Measurements from ENCODE around the gene SUFU. TPM values are rescaled to one million over a fixed set of nuclear protein-coding genes. Genes with fewer than 3 reads are reported as not detected.

SUFU gene
- total RNA-seq, 3 donors from 2014 or later (not counting 1 experiment from before 2014, with no cell fraction given) = 8.2 to 13.0 (median 11.5) TPM

DNA sequence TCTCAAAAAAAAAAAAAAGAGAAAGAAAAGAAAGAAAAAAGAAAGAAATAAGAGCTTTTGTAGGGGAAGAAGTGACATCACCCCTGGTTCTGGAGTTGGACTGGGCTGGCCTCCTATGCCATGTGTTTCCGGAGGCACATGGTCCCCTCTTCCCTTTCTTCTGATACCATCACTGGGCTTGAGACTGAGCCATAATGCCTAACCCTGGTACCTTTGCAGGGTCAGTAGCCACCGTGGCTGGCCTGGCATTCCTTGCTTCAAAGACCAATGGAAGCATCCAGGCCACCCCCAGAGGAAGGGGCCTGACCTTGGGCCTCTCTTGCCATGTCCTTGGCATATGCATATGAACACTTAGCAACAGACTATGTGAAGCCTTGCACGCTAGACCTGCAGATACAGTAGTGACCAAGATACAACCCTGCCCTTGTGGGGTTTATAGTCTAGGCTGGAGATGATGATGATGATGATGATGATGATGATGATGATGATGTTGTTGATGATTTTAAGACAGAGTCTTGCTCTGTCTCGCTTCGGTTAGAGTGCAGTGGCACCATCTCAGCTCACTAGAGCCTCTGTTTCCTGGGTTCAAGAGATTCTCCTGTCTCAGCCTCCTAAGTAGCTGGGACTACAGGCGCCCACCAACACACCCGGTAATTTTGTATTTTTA, 31.8 kb downstream of the SUFU start:
- H3K27me3 ChIP-seq (ENCODE audit: control insufficient read depth, insufficient read depth, low read length) = no peaks in the 10 kb centered on the region
- peaks cover 3% of the 10 kb centered on the region for H3K36me3 ChIP-seq (ENCODE audit: control insufficient read depth, insufficient read depth, low read length)
- TF ChIP-seq, protein P1, sequence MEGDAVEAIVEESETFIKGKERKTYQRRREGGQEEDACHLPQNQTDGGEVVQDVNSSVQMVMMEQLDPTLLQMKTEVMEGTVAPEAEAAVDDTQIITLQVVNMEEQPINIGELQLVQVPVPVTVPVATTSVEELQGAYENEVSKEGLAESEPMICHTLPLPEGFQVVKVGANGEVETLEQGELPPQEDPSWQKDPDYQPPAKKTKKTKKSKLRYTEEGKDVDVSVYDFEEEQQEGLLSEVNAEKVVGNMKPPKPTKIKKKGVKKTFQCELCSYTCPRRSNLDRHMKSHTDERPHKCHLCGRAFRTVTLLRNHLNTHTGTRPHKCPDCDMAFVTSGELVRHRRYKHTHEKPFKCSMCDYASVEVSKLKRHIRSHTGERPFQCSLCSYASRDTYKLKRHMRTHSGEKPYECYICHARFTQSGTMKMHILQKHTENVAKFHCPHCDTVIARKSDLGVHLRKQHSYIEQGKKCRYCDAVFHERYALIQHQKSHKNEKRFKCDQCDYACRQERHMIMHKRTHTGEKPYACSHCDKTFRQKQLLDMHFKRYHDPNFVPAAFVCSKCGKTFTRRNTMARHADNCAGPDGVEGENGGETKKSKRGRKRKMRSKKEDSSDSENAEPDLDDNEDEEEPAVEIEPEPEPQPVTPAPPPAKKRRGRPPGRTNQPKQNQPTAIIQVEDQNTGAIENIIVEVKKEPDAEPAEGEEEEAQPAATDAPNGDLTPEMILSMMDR (IDR thresholded peaks at IDR 0.05) = no peak
- Mint-ChIP-seq H3K27me3 (ENCODE audit: low read depth in 2 of 2) (no peaks in the 10 kb centered on the region), H3K9me3 (no peaks in the 10 kb centered on the region), H3K4me1 (peaks cover 11 to 25% of the 10 kb centered on the region in 2 donors), H3K4me3 (no peak overlapping the region), H3K27ac (no peak overlapping the region), H3K36me3 (no peaks in the 10 kb centered on the region)
- no peaks in the 10 kb centered on the region for H3K9me3 ChIP-seq (ENCODE audit: control insufficient read depth, insufficient read depth, low read length)
- no peak overlapping the region for H3K4me3 ChIP-seq (ENCODE audit: low read length)
- peaks cover 6% of the 10 kb centered on the region for H3K4me1 ChIP-seq (ENCODE audit: control insufficient read depth, insufficient read depth, low read length)
- no peak overlapping the region for H3K27ac ChIP-seq (ENCODE audit: low read length)
- no peak for ATAC-seq
- intact Hi-C loops (cut with micrococcal nuclease) = no loop called here
- no peak for DNase-seq
- WGBS (ENCODE audit: insufficient coverage) = 95% methylated on average over 7 of the region's 7 CpGs

DNA sequence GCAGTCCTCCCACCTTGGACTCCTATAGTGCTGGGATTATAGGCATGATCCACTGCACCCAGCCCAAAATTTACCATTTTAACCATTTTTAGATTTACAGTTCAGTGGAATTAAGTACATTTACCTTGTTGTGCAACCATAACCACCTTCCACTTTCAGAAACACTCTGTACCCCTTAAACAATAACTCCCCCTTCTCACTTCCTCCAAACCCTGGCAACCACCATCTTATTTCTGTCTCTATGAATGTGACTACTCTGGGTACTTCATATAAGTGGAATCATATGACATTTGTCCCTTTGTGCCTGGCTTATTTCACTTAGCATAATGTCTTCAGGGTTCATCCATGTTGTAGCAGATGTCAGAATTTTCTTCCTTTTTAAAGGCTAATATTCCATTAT, 33.6 kb downstream of the SUFU start:
- peaks cover 3% of the 10 kb centered on the region for H3K36me3 ChIP-seq (ENCODE audit: control insufficient read depth, insufficient read depth, low read length)
- intact Hi-C loops (cut with micrococcal nuclease) = no loop called here
- DNase-seq = no peak
- no peaks in the 10 kb centered on the region for H3K9me3 ChIP-seq (ENCODE audit: control insufficient read depth, insufficient read depth, low read length)
- Mint-ChIP-seq H3K27ac (no peak overlapping the region), H3K9me3 (no peaks in the 10 kb centered on the region), H3K36me3 (no peaks in the 10 kb centered on the region), H3K4me1 (peaks cover 4 to 15% of the 10 kb centered on the region in 2 donors), H3K4me3 (no peak overlapping the region), H3K27me3 (ENCODE audit: low read depth in 2 of 2) (no peaks in the 10 kb centered on the region)
- no peak overlapping the region for H3K4me3 ChIP-seq (ENCODE audit: low read length)
- H3K4me1 ChIP-seq (ENCODE audit: control insufficient read depth, insufficient read depth, low read length) = no peaks in the 10 kb centered on the region
- no peak overlapping the region for H3K27ac ChIP-seq (ENCODE audit: low read length)
- no peaks in the 10 kb centered on the region for H3K27me3 ChIP-seq (ENCODE audit: control insufficient read depth, insufficient read depth, low read length)
- TF ChIP-seq, protein P1 (IDR thresholded peaks at IDR 0.05) = no peak
- no peak for ATAC-seq

DNA sequence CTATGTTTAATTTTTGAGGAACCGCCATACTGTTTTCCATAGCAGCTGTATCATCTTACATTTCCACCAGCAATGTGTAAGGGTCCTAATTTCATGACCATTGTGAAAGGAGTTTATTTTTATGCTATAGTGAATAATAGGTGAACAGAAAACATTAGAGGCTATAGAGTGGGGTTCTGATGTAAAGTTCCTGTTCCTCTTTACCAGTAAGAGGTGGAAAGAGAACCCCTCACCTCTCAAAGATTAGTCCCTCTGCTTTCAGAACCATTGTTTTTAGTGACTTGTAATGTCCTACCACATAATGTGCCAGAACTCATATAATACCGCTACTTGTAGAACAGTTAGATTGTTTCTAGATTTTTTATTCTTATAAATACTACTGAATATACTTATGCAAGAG, 34.2 kb downstream of the SUFU start:
- Histone ChIP-seq H3K4me1 (ENCODE audit: control insufficient read depth, insufficient read depth, low read length) (no peaks in the 10 kb centered on the region), H3K4me3 (ENCODE audit: low read length) (no peak overlapping the region), H3K36me3 (ENCODE audit: control insufficient read depth, insufficient read depth, low read length) (peaks cover 3% of the 10 kb centered on the region), H3K9me3 (ENCODE audit: control insufficient read depth, insufficient read depth, low read length) (no peaks in the 10 kb centered on the region), H3K27me3 (ENCODE audit: control insufficient read depth, insufficient read depth, low read length) (no peaks in the 10 kb centered on the region), H3K27ac (ENCODE audit: low read length) (no peak overlapping the region)
- Mint-ChIP-seq H3K36me3 (no peaks in the 10 kb centered on the region), H3K4me3 (no peak overlapping the region), H3K9me3 (no peaks in the 10 kb centered on the region), H3K4me1 (peaks cover 0 to 9% of the 10 kb centered on the region in 2 donors), H3K27me3 (ENCODE audit: low read depth in 2 of 2) (no peaks in the 10 kb centered on the region), H3K27ac (no peak overlapping the region)
- TF ChIP-seq, protein P1 (IDR thresholded peaks at IDR 0.05) = no peak
- ATAC-seq = no peak
- WGBS (ENCODE audit: insufficient coverage) = no CpG with 5 or more reads among the region's 2 CpGs
- intact Hi-C loops (cut with micrococcal nuclease) = no loop called here
- no peak for DNase-seq

DNA sequence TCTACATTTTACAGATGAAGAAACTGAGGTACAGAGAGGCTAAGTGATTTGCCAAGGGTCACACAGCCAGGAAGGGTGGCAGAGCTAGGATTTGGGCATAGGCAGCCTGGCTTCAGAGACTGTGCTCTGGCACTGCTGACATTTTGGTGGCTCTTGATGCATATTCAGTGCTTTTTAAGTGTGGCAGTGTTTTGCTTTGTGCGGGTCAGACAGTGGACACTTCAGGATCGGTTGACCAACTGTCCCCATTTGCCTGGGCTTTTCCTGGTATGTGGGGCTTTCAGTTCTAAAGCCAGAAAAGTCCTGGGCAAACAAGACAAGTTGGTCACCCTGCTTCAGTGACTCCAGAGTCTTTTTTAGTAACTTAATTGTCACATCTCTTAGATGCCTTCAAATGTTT, 35.0 kb downstream of the SUFU start:
- ATAC-seq (no peak), DNase-seq (no peak)
- Histone ChIP-seq H3K36me3 (ENCODE audit: control insufficient read depth, insufficient read depth, low read length) (peaks cover 3% of the 10 kb centered on the region), H3K4me1 (ENCODE audit: control insufficient read depth, insufficient read depth, low read length) (no peaks in the 10 kb centered on the region), H3K9me3 (ENCODE audit: control insufficient read depth, insufficient read depth, low read length) (no peaks in the 10 kb centered on the region), H3K27ac (ENCODE audit: low read length) (no peak overlapping the region), H3K4me3 (ENCODE audit: low read length) (no peak overlapping the region), H3K27me3 (ENCODE audit: control insufficient read depth, insufficient read depth, low read length) (no peaks in the 10 kb centered on the region)
- no peak overlapping the region for H3K27ac Mint-ChIP-seq
- H3K4me1 Mint-ChIP-seq = peaks cover 0 to 9% of the 10 kb centered on the region in 2 donors
- H3K27me3 Mint-ChIP-seq (ENCODE audit: low read depth in 2 of 2) = no peaks in the 10 kb centered on the region
- WGBS (ENCODE audit: insufficient coverage) = 94% methylated on average over 2 of the region's 2 CpGs
- no peak overlapping the region for H3K4me3 Mint-ChIP-seq
- no peaks in the 10 kb centered on the region for H3K36me3 Mint-ChIP-seq
- intact Hi-C loops (cut with micrococcal nuclease) = no loop called here
- H3K9me3 Mint-ChIP-seq = no peaks in the 10 kb centered on the region
- TF ChIP-seq, protein P1 (IDR thresholded peaks at IDR 0.05) = no peak
